HL-60 (cell line): ENCODE results near the gene MPRIP.

Experiments
- POLR2AphosphoS5 ChIP-seq: IDR thresholded peaks from 2 replicates; pipeline ENCODE4 v1.6.1; 2012; ENCODE audit warnings: low read depth
- SPI1 ChIP-seq: IDR thresholded peaks from 2 replicates; pipeline ENCODE4 v1.6.1; 2012; ENCODE audit warnings: low read depth, mild to moderate bottlenecking, borderline replicate concordance

GRCh38 chr17:17223736-17224135, 181.5 kb downstream of the MPRIP start:
- TF ChIP-seq SPI1 (no peak), POLR2AphosphoS5 (no peak)
